Right lobe of liver (tissue), 6 donors: ENCODE results near the gene RASSF5. TPM values are rescaled to one million over a fixed set of nuclear protein-coding genes. Genes with fewer than 3 reads are reported as not detected.
A peak's percentile ranks its signal among the peaks of the same experiment; 100 is the strongest.

Experiments used
- ATAC-seq, 4 donors: fragments of 200-7000 bp; cut with Tn5 transposase; one replicate each; pipeline ENCODE4 v1.9.1; 2020; ENCODE audit warnings: mild to moderate bottlenecking in 4 of 4, moderate library complexity in 4 of 4
- DNase-seq, 3 donors: peaks; one replicate each; pipeline ENCODE4 v3.0.0-alpha.2; 2020
- H3K27ac ChIP-seq, 3 donors: fragments of 200-600 bp; one replicate each; pipeline ENCODE4 v1.8.0; 2022
- H3K27me3 ChIP-seq, 2 donors: fragments of 200-600 bp; one replicate each; pipeline ENCODE4 v1.8.0; 2022
- H3K36me3 ChIP-seq, 4 donors: fragments of 200-600 bp; sonication (generic) in 1 of 4; one replicate each; pipeline versions ENCODE4 v1.5.1 to v1.8.0; 2017 to 2022; ENCODE audit warnings: control low read depth in 1 of 4
- H3K4me1 ChIP-seq, 4 donors: fragments of 200-600 bp; sonication (generic) in 1 of 4; one replicate each; pipeline versions ENCODE4 v1.5.1 to v1.8.0; 2017 to 2022; ENCODE audit warnings: control low read depth in 1 of 4
- H3K4me3 ChIP-seq, 3 donors: fragments of 200-600 bp; one replicate each; pipeline ENCODE4 v1.8.0; 2022
- H3K9me3 ChIP-seq, 4 donors: fragments of 200-600 bp; sonication (generic) in 1 of 4; one replicate each; pipeline versions ENCODE4 v1.5.1 to v1.8.0; 2017 to 2022; ENCODE audit warnings: control low read depth in 1 of 4
- CTCF ChIP-seq, 4 donors: fragments of 200-600 bp in 3 of 4; fragments of 450-650 bp in 1 of 4; IDR thresholded peaks; one replicate each; pipeline versions ENCODE4 v1.5.1 to v1.8.0; 2016 to 2022; ENCODE audit warnings: antibody characterized with exemption in 4 of 4, mild to moderate bottlenecking in 2 of 4
- POLR2A ChIP-seq: fragments of 450-650 bp; IDR thresholded peaks from one replicate; pipeline ENCODE4 v1.6.1; 2017; ENCODE audit warnings: antibody characterized with exemption, mild to moderate bottlenecking
- WGBS: methylation state at CpG from one replicate; pipeline ENCODE4 v1.1.6; 2018; ENCODE audit warnings: low coverage, low lambda C conversion rate; ENCODE audit not compliant: insufficient coverage; ENCODE audit errors: missing lambda C conversion rate; 5-methylcytosine and 5-hydroxymethylcytosine counted together
- intact Hi-C, 2 donors: fragments of 100-400 bp; cut with DNase I; formaldehyde crosslinking; loops; one replicate each; pipeline versions ENCODE4 v1.11.2 to v1.14.1; 2022
- total RNA-seq, 6 experiments: library from RNA; depleted of rRNA in 2 of 6; stranded (reverse); fragments of >200 nt in 2 of 6; fragmentation: NEBNext Ultra II Directional in 3 of 6; extraction: Animal tissue kit (Norgen Biotek cat#: 25700) in 3 of 6; gene quantifications; one replicate each; pipeline versions ENCODE4 v1.1.0 to v1.2.4, GENCODE V29; 2016 to 2023
- donor health status: DM: no; HTN: yes; CAD: no.
- donor health status: DM: no; HTN: no; CAD: no.
- donor health status: DM: no; HTN: no; CAD: no.
- donor health status: DM: no; HTN: yes; CAD: no.
- donor health status: DM: no; HTN: yes; CAD: no.

RASSF5 gene
- total RNA-seq, 6 experiments from 2014 or later, result 8.1 to 18.8 (median 12.6) TPM

DNA sequence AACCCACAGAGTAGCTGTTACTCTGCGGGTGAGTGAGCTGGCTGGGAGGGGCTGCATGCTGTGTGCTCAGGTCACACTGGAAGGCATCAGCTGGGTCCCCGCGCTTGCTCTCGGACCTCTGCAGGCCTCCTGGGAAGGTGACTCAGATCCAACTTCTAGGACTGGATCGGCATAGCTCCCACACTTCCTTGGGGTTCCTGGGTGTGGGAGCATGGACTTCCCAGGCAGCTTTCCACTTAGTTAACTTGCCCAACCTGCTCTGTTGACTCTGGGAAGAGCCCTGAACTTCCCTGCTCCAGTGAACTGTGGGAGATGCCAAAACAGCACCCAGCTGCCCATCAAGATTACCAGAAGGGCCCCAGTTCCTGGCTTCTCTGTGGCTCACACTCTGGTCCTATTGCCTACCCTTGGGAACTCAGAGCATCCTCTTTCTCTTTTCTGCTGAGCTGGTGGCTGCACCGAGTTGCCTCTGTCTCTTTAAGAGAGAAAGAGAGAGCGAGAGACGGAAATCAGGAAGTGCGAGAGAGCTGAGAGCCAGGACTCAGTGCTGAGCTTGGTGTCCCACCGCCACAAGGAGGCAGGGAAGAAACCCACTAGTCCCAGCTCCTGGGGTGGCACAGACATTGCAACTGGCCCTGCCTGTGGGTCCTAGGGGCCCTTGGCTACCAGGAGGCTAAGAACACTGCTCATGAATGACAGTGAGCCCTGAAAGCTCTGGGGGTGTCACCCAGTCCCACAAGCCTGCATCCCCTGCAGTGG is 37.2 kb upstream of the RASSF5 start, which contains the start of gene IKBKE:
Gene IKBKE, plus strand, starts transcription at position 544 of the 759 bp plus-strand sequence. CDS start 2,752 bp downstream, outside the sequence.
- intact Hi-C loops, result loop anchor here in 1 of 2 donors (10.0 kb wide), 1 partner anchor 445 kb away; no protein-coding TSS in a partner anchor
- H3K27me3 ChIP-seq, result no peaks in the 10 kb centered on the region
- ATAC-seq (peak; percentile 73 to 83 (median 77)), DNase-seq (peak in 2 of 3 donors; percentile 44 to 54)
- peaks cover 0 to 10% (median 0%) of the 10 kb centered on the region in 4 donors for H3K4me1 ChIP-seq
- no peaks in the 10 kb centered on the region for H3K9me3 ChIP-seq
- 15% methylated on average over 7 of the region's 10 CpGs for WGBS
- peak within 1 kb of the TSS; percentile 45 to 55 (median 55) for H3K4me3 ChIP-seq
- TF ChIP-seq CTCF (IDR thresholded peaks at IDR 0.05) (peak in 1 of 4 donors; percentile 12), POLR2A (peak; percentile 39)
- no peaks in the 10 kb centered on the region for H3K36me3 ChIP-seq
- H3K27ac ChIP-seq, result peak within 1 kb of the TSS in 1 of 3 donors; percentile 34

- peak; percentile 44 to 62 (median 50) for ATAC-seq
- TF ChIP-seq CTCF (IDR thresholded peaks at IDR 0.05) (no peak), POLR2A (no peak)
- H3K27me3 ChIP-seq, result no peaks in the 10 kb centered on the region
- peak overlapping the region; percentile 45 to 55 (median 55) for H3K4me3 ChIP-seq
- peaks cover 0 to 10% (median 0%) of the 10 kb centered on the region in 4 donors for H3K4me1 ChIP-seq
- DNase-seq, result no peak
- no peaks in the 10 kb centered on the region for H3K36me3 ChIP-seq
- WGBS, result 0% methylated on average over 5 of the region's 18 CpGs
- intact Hi-C loops, result loop anchor here in 1 of 2 donors (10.0 kb wide), 1 partner anchor 444 kb away; no protein-coding TSS in a partner anchor
- H3K9me3 ChIP-seq, result no peaks in the 10 kb centered on the region
- peak overlapping the region in 1 of 3 donors; percentile 34 for H3K27ac ChIP-seq
Measured at GRCh38 chr1:206470692-206471414, 36.5 kb upstream of the RASSF5 start.

DNA sequence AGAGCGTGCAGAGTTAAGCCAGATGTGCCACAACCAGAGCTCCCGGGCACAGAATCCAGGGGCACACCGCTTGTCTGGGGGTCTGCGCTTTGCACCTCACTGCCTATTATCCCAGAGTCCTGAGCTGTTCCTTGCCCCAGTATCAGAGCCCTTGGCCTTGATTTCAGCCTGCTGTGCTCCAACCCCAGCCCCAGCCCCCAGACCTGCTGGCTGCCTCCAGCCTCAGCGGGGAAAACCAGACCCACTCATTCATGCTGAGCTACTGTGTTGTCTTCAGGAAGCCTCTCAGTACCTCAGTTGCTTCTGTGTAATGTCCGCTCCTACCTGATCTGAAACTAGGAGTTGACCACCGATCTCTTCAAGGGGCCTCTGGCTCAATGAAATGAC is 35.9 kb upstream of the RASSF5 start:
- TF ChIP-seq CTCF (IDR thresholded peaks at IDR 0.05) (no peak), POLR2A (no peak)
- H3K9me3 ChIP-seq, result no peaks in the 10 kb centered on the region
- no peaks in the 10 kb centered on the region for H3K27me3 ChIP-seq
- WGBS, result 70% methylated on average over 4 of the region's 7 CpGs
- ATAC-seq (no peak), DNase-seq (no peak)
- peaks cover 0 to 10% (median 0%) of the 10 kb centered on the region in 4 donors for H3K4me1 ChIP-seq
- no peak overlapping the region for H3K27ac ChIP-seq
- no peaks in the 10 kb centered on the region for H3K36me3 ChIP-seq
- intact Hi-C loops, result loop anchor here in 1 of 2 donors (10.0 kb wide), 1 partner anchor 443 kb away; no protein-coding TSS in a partner anchor
- no peak overlapping the region for H3K4me3 ChIP-seq

GRCh38 chr1:206472024-206472423 is 35.3 kb upstream of the RASSF5 start:
- no peak overlapping the region for H3K27ac ChIP-seq
- no peaks in the 10 kb centered on the region for H3K27me3 ChIP-seq
- no peaks in the 10 kb centered on the region for H3K36me3 ChIP-seq
- DNase-seq, result peak in 1 of 3 donors; percentile 22
- intact Hi-C loops, result loop anchor here in 1 of 2 donors (10.0 kb wide), 1 partner anchor 443 kb away; no protein-coding TSS in a partner anchor
- ATAC-seq, result no peak
- no peaks in the 10 kb centered on the region for H3K9me3 ChIP-seq
- peaks cover 0 to 10% (median 0%) of the 10 kb centered on the region in 4 donors for H3K4me1 ChIP-seq
- no peak overlapping the region for H3K4me3 ChIP-seq
- WGBS, result no CpG with 5 or more reads among the region's 2 CpGs
- TF ChIP-seq CTCF (IDR thresholded peaks at IDR 0.05), result no peak
- no peak for TF ChIP-seq POLR2A
